HG03575 (cell line): ENCODE data around the gene TCP11L2.

Experiments used
- ATAC-seq: cut with Tn5 transposase; IDR thresholded peaks from one replicate; pipeline ENCODE4 v1.9.1; 2021; ENCODE audit not compliant: unreplicated experiment, insufficient number of reproducible peaks, low FRiP score; ENCODE audit errors: extremely low read depth

The TCP11L2 gene

GRCh38 chr12:106302401-106303201 is at the start of gene TCP11L2:
Gene TCP11L2, plus strand, starts transcription at chr12:106302733. Its CDS starts 8,343 bp downstream, at chr12:106311076.
- ATAC-seq, result peak; percentile 42

GRCh38 chr12:106254724-106255123 is 47.8 kb upstream of the TCP11L2 start:
- no peak for ATAC-seq

GRCh38 chr12:106255493-106255892 is 47.0 kb upstream of the TCP11L2 start:
- no peak for ATAC-seq

GRCh38 chr12:106255952-106256351 is 46.6 kb upstream of the TCP11L2 start:
- no peak for ATAC-seq

- no peak for ATAC-seq
Observed at GRCh38 chr12:106256524-106256923, 46.0 kb upstream of the TCP11L2 start.

GRCh38 chr12:106258226-106258625 is 44.3 kb upstream of the TCP11L2 start:
- ATAC-seq, result no peak

- ATAC-seq, result no peak
Observed at GRCh38 chr12:106258935-106259334, 43.6 kb upstream of the TCP11L2 start.

- ATAC-seq, result no peak
Observed at GRCh38 chr12:106265116-106265515, 37.4 kb upstream of the TCP11L2 start.

- no peak for ATAC-seq
Observed at GRCh38 chr12:106267535-106267934, 35.0 kb upstream of the TCP11L2 start.

GRCh38 chr12:106269150-106269771 is 33.3 kb upstream of the TCP11L2 start:
- ATAC-seq, result no peak

GRCh38 chr12:106271575-106272505 is 30.7 kb upstream of the TCP11L2 start:
- no peak for ATAC-seq

GRCh38 chr12:106273491-106273890 is 29.0 kb upstream of the TCP11L2 start:
- no peak for ATAC-seq

- no peak for ATAC-seq
Observed at GRCh38 chr12:106274012-106274411, 28.5 kb upstream of the TCP11L2 start.

- ATAC-seq, result no peak
Observed at GRCh38 chr12:106274575-106275121, 27.9 kb upstream of the TCP11L2 start.

GRCh38 chr12:106275458-106275857 is 27.1 kb upstream of the TCP11L2 start:
- ATAC-seq, result no peak

- no peak for ATAC-seq
Observed at GRCh38 chr12:106276032-106276740, 26.3 kb upstream of the TCP11L2 start.

GRCh38 chr12:106280106-106280505 is 22.4 kb upstream of the TCP11L2 start:
- no peak for ATAC-seq

GRCh38 chr12:106281056-106281782 is 21.3 kb upstream of the TCP11L2 start:
- ATAC-seq, result no peak
